CD4-positive, alpha-beta T cell treated with Interleukin-21 for 1 hour (primary cell): Measurements from ENCODE around the gene CIAO2B.

ENCODE experiments used
- DNase-seq: peaks from one replicate; pipeline ENCODE4 v3.0.0-alpha.2; 2020

CIAO2B gene

GRCh38 chr16:66885491-66885890, 48.7 kb downstream of the CIAO2B start:
- DNase-seq: no peak

GRCh38 chr16:66882702-66883101, 51.5 kb downstream of the CIAO2B start:
- DNase-seq: no peak
